Stomach (tissue), 4 donors: Measurements from ENCODE around the gene MUSTN1.

Experiments
- CTCF ChIP-seq, 7 experiments: fragments of 450-650 bp in 4 of 7; fragments of 200-600 bp in 3 of 7; sonication (generic) in 3 of 7; IDR thresholded peaks; one replicate each; pipeline ENCODE4 v1.5.1; 2016 to 2019; ENCODE audit warnings: antibody characterized with exemption in 7 of 7, control low read depth in 2 of 7, mild to moderate bottlenecking in 1 of 7
- EP300 ChIP-seq: sonication (generic); formaldehyde crosslinking; IDR thresholded peaks from one replicate; pipeline ENCODE4 v1.6.1; 2017; ENCODE audit warnings: antibody characterized with exemption
- POLR2A ChIP-seq, 4 donors: fragments of 450-650 bp; IDR thresholded peaks; one replicate each; pipeline ENCODE4 v1.6.1; 2016; ENCODE audit warnings: antibody characterized with exemption in 4 of 4, control low read depth in 2 of 4, mild to moderate bottlenecking in 1 of 4, moderate library complexity in 1 of 4

- TF ChIP-seq CTCF (IDR thresholded peaks at IDR 0.05) (no peak), POLR2A (IDR thresholded peaks at IDR 0.05) (no peak), EP300 (no peak)
These were observed 40.2 kb downstream of the MUSTN1 start, which contains the start of gene ITIH3 for GRCh38 chr3:52794612-52795099.
